PC-3 (cell line): ENCODE data around the gene CLDN24.

Experiments used
- CTCF ChIP-seq: fragments of 300-600 bp; sonication (generic); conservative IDR thresholded peaks from 2 replicates; pipeline ENCODE4 v1.5.1; 2017; ENCODE audit warnings: antibody characterized with exemption, low read depth, mild to moderate bottlenecking, low read length
- EZH2 ChIP-seq: fragments of 300-600 bp; sonication (generic); IDR thresholded peaks from one replicate; pipeline ENCODE4 v1.6.1; 2017; ENCODE audit warnings: antibody characterized with exemption, mild to moderate bottlenecking, low read length; ENCODE audit not compliant: unreplicated experiment

- TF ChIP-seq CTCF (no peak), EZH2 (no peak)
These were observed 22.2 kb downstream of the CLDN24 start for GRCh38 chr4:183300070-183300469.
